Gastrocnemius medialis (tissue), 4 donors: ENCODE data around the gene CACNA1F.

Experiments
- CTCF ChIP-seq, 5 experiments: fragments of 450-650 bp in 3 of 5; fragments of 200-600 bp in 2 of 5; sonication (generic) in 2 of 5; IDR thresholded peaks in 4 of 5; conservative IDR thresholded peaks in 1 of 5; 1 replicate in 4 of 5; 2 replicates in 1 of 5; pipeline ENCODE4 v1.5.1; 2016 to 2019; ENCODE audit warnings: antibody characterized with exemption in 5 of 5, mild to moderate bottlenecking in 3 of 5, moderate library complexity in 3 of 5
- POLR2A ChIP-seq, 2 donors: fragments of 450-650 bp; IDR thresholded peaks; one replicate each; pipeline ENCODE4 v1.6.1; 2017; ENCODE audit warnings: antibody characterized with exemption in 2 of 2, mild to moderate bottlenecking in 2 of 2, moderate library complexity in 2 of 2

- no peak for TF ChIP-seq CTCF (IDR thresholded peaks at IDR 0.05 in 4 of 5, conservative IDR thresholded peaks at IDR 0.05 in 1 of 5)
- TF ChIP-seq POLR2A (IDR thresholded peaks at IDR 0.05), result no peak
Observed at GRCh38 chrX:49197543-49198087, 35.5 kb downstream of the CACNA1F start.
